GM12892 (cell line): Measurements from ENCODE around the gene ZGRF1.

Source experiments
- POLR2A ChIP-seq: IDR thresholded peaks from 2 replicates; pipeline ENCODE4 v1.6.1; 2011; ENCODE audit warnings: low read depth, low read length, control low read depth
- POLR2AphosphoS5 ChIP-seq: IDR thresholded peaks from 2 replicates; pipeline ENCODE4 v1.6.1; 2011; ENCODE audit warnings: low read depth, low read length, control low read depth
- TAF1 ChIP-seq: IDR thresholded peaks from 2 replicates; pipeline ENCODE4 v1.6.1; 2011; ENCODE audit warnings: low read depth, mild to moderate bottlenecking, control low read depth, low read length, borderline replicate concordance

- no peak for TF ChIP-seq TAF1
- no peak for TF ChIP-seq POLR2A
- TF ChIP-seq POLR2AphosphoS5, result no peak
These were observed 128.4 kb downstream of the ZGRF1 start for GRCh38 chr4:112508356-112508755.
